Measurements from ENCODE around the gene SHC1.
A peak's percentile ranks its signal among the peaks of the same experiment; 100 is the strongest.

Gene SHC1

DNA sequence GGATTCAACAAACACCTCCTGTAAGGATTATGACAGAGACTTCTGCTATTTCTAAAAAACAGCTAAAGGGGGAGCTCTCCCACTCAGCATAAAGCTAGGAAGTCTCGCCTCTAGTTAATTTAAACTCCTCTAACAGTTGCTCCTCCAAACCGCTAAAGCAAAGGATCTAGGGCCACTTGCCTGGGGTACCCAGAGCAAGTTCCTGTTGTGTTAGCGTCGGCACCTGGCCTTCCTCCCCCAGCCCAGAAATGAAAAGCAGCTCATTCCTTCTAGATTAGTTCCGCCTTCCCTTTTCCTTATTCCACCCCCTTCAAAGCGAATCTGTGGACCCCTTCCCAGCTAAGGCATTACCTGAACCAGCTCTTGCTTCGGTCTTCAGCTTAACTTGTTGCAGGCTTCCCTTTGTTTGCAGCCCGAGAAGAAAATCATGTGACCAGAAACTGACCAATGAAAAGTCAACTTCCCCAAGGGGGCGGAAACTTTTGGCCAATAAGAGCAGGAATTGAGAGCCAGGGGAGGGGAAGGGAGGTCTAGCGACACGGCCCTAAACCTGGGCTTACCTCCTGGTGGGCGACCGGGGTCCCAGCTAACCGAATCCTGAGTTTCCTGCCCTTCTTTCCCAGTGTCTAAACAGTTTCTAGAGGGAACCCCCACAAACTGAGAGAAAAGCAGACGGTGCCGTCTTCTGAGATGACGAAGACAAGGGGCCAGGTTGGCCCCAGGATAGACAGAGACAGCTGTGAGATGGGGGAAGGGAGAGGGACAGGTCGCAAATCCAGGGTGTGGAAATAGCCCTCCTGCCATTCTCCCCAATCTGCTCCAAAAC, 14.6 kb downstream of the SHC1 start, which contains the start of gene PBXIP1 (continued):
- TF ChIP-seq SCRT1 (tag by site-specific recombination; IDR thresholded peaks at IDR 0.05; ENCODE audit: borderline replicate concordance) (peak; percentile 99), KLF8 (tag by site-specific recombination; IDR thresholded peaks at IDR 0.05) (0 out of 2 replicates have a peak, but pooled peaks have one; percentile 16), ZNF654 (tag by site-specific recombination; IDR thresholded peaks at IDR 0.05; ENCODE audit: low read depth) (peak; percentile 12; the same call in 1 of the 2 replicates), SCRT2 (tag by site-specific recombination; IDR thresholded peaks at IDR 0.05) (peak; percentile 100), ZNF335 (tag by site-specific recombination; conservative IDR thresholded peaks at IDR 0.05) (peak; percentile 100), WT1 (tag by site-specific recombination; IDR thresholded peaks at IDR 0.05) (0 out of 2 replicates have a peak, but pooled peaks have one; percentile 23), ZNF560 (tag by site-specific recombination; IDR thresholded peaks at IDR 0.05; ENCODE audit: borderline replicate concordance) (no peak)
- TF ChIP-seq, protein P1, sequence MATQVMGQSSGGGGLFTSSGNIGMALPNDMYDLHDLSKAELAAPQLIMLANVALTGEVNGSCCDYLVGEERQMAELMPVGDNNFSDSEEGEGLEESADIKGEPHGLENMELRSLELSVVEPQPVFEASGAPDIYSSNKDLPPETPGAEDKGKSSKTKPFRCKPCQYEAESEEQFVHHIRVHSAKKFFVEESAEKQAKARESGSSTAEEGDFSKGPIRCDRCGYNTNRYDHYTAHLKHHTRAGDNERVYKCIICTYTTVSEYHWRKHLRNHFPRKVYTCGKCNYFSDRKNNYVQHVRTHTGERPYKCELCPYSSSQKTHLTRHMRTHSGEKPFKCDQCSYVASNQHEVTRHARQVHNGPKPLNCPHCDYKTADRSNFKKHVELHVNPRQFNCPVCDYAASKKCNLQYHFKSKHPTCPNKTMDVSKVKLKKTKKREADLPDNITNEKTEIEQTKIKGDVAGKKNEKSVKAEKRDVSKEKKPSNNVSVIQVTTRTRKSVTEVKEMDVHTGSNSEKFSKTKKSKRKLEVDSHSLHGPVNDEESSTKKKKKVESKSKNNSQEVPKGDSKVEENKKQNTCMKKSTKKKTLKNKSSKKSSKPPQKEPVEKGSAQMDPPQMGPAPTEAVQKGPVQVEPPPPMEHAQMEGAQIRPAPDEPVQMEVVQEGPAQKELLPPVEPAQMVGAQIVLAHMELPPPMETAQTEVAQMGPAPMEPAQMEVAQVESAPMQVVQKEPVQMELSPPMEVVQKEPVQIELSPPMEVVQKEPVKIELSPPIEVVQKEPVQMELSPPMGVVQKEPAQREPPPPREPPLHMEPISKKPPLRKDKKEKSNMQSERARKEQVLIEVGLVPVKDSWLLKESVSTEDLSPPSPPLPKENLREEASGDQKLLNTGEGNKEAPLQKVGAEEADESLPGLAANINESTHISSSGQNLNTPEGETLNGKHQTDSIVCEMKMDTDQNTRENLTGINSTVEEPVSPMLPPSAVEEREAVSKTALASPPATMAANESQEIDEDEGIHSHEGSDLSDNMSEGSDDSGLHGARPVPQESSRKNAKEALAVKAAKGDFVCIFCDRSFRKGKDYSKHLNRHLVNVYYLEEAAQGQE (tag by site-specific recombination; IDR thresholded peaks at IDR 0.05), result no peak

DNA sequence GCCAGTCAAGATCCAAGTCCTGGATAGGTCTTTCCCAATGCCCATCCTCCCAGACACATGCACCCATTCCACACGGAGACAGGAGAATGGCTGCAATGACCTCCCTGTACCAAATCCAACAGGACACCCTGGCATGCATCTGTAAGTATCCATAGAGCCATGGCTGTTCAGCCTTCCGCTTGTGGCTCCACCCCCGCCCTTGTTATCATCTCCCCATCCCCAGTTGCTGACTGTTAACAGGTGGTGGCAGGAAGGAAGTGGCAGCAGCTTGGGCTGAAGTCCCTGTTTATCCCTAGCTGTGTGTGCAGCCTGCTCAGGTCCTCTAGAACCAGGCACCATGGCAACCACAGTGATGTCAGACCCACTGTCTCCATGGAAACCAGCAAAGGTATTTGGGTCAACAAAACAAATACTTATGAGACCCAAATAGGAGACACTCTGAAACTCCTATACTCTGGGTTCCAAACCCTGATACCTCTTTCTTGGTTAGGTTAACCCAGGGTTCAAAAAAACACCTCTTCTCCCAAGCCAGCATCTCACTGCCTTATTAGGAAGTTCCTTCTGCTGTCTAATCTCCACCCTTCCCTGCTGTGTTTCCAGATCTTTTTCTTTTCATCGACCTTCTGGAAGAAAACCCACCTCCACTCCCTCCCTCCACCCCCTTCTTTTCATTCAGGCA, 15.4 kb downstream of the SHC1 start:
- POLR2A ChIA-PET, result interaction anchor here (0.7 to 3.9 kb wide), 11 partner anchors 11 to 396 kb away, joined by 3 to 41 read pairs (median 5); partner anchors contain the start of genes ADAM15, FLAD1, LENEP and PMVK
- peak overlapping the region; percentile 59 for H3K4me3 ChIP-seq (ENCODE audit: low read depth, low read length)
- H3K36me3 ChIP-seq (ENCODE audit: control insufficient read depth in 2 of 2, insufficient read depth in 1 of 2, low read length in 2 of 2), result peaks cover 3 to 30% of the 10 kb centered on the region in 2 experiments
- H3K9me3 ChIP-seq (ENCODE audit: control insufficient read depth, insufficient read depth, low read depth, low read length), result no peaks in the 10 kb centered on the region
- H3K4me1 ChIP-seq (ENCODE audit: control insufficient read depth, insufficient read depth, low read length), result peaks cover 2% of the 10 kb centered on the region; the same call in 1 of the 2 replicates
- H3K27ac ChIP-seq (ENCODE audit: extremely low read depth, low read depth, low read length), result no peak overlapping the region
- CTCF ChIA-PET, result interaction anchor here (0.7 to 3.0 kb wide), 12 partner anchors 15 to 130 kb away, joined by 3 to 10 read pairs (median 6); partner anchors contain the start of genes ADAM15, FLAD1 and PMVK
- no peak for TF ChIP-seq ZNF777 (tag by site-specific recombination; IDR thresholded peaks at IDR 0.05; ENCODE audit: borderline replicate concordance)
- 0 out of 2 replicates have a peak, but pooled peaks have one; percentile 51 for TF ChIP-seq ZNF398 (tag by site-specific recombination; IDR thresholded peaks at IDR 0.05)
- peak; percentile 73; the same call in 1 of the 2 replicates for TF ChIP-seq SCRT1 (tag by site-specific recombination; IDR thresholded peaks at IDR 0.05; ENCODE audit: borderline replicate concordance)
- no peak for TF ChIP-seq ZNF23 (tag by site-specific recombination; IDR thresholded peaks at IDR 0.05; ENCODE audit: borderline replicate concordance)
- TF ChIP-seq HOXC10 (CRISPR knock-in tag; IDR thresholded peaks at IDR 0.05), result no peak
- TF ChIP-seq ZNF521 (tag by site-specific recombination; IDR thresholded peaks at IDR 0.05), result no peak
- TF ChIP-seq, protein P2, sequence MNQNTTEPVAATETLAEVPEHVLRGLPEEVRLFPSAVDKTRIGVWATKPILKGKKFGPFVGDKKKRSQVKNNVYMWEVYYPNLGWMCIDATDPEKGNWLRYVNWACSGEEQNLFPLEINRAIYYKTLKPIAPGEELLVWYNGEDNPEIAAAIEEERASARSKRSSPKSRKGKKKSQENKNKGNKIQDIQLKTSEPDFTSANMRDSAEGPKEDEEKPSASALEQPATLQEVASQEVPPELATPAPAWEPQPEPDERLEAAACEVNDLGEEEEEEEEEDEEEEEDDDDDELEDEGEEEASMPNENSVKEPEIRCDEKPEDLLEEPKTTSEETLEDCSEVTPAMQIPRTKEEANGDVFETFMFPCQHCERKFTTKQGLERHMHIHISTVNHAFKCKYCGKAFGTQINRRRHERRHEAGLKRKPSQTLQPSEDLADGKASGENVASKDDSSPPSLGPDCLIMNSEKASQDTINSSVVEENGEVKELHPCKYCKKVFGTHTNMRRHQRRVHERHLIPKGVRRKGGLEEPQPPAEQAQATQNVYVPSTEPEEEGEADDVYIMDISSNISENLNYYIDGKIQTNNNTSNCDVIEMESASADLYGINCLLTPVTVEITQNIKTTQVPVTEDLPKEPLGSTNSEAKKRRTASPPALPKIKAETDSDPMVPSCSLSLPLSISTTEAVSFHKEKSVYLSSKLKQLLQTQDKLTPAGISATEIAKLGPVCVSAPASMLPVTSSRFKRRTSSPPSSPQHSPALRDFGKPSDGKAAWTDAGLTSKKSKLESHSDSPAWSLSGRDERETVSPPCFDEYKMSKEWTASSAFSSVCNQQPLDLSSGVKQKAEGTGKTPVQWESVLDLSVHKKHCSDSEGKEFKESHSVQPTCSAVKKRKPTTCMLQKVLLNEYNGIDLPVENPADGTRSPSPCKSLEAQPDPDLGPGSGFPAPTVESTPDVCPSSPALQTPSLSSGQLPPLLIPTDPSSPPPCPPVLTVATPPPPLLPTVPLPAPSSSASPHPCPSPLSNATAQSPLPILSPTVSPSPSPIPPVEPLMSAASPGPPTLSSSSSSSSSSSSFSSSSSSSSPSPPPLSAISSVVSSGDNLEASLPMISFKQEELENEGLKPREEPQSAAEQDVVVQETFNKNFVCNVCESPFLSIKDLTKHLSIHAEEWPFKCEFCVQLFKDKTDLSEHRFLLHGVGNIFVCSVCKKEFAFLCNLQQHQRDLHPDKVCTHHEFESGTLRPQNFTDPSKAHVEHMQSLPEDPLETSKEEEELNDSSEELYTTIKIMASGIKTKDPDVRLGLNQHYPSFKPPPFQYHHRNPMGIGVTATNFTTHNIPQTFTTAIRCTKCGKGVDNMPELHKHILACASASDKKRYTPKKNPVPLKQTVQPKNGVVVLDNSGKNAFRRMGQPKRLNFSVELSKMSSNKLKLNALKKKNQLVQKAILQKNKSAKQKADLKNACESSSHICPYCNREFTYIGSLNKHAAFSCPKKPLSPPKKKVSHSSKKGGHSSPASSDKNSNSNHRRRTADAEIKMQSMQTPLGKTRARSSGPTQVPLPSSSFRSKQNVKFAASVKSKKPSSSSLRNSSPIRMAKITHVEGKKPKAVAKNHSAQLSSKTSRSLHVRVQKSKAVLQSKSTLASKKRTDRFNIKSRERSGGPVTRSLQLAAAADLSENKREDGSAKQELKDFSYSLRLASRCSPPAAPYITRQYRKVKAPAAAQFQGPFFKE (tag by site-specific recombination; IDR thresholded peaks at IDR 0.05; ENCODE audit: borderline replicate concordance), result no peak
- TF ChIP-seq, protein P3, sequence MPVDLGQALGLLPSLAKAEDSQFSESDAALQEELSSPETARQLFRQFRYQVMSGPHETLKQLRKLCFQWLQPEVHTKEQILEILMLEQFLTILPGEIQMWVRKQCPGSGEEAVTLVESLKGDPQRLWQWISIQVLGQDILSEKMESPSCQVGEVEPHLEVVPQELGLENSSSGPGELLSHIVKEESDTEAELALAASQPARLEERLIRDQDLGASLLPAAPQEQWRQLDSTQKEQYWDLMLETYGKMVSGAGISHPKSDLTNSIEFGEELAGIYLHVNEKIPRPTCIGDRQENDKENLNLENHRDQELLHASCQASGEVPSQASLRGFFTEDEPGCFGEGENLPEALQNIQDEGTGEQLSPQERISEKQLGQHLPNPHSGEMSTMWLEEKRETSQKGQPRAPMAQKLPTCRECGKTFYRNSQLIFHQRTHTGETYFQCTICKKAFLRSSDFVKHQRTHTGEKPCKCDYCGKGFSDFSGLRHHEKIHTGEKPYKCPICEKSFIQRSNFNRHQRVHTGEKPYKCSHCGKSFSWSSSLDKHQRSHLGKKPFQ (tag by site-specific recombination; IDR thresholded peaks at IDR 0.05), result no peak
- TF ChIP-seq, protein P4, sequence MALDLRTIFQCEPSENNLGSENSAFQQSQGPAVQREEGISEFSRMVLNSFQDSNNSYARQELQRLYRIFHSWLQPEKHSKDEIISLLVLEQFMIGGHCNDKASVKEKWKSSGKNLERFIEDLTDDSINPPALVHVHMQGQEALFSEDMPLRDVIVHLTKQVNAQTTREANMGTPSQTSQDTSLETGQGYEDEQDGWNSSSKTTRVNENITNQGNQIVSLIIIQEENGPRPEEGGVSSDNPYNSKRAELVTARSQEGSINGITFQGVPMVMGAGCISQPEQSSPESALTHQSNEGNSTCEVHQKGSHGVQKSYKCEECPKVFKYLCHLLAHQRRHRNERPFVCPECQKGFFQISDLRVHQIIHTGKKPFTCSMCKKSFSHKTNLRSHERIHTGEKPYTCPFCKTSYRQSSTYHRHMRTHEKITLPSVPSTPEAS (tag by site-specific recombination; IDR thresholded peaks at IDR 0.05), result no peak
- no peak for TF ChIP-seq SETDB1 (IDR thresholded peaks at IDR 0.05; ENCODE audit: insufficient read length, low read length)

All from HEK293 (cell line).